GM18499 (cell line): ENCODE results near the gene MOGAT3.
A peak's percentile ranks its signal among the peaks of the same experiment; 100 is the strongest.

Source experiments
- ATAC-seq: cut with Tn5 transposase; IDR thresholded peaks from one replicate; pipeline ENCODE4 v1.9.1; 2021; ENCODE audit warnings: moderate number of reproducible peaks; ENCODE audit not compliant: insufficient read depth, unreplicated experiment

Gene MOGAT3

DNA sequence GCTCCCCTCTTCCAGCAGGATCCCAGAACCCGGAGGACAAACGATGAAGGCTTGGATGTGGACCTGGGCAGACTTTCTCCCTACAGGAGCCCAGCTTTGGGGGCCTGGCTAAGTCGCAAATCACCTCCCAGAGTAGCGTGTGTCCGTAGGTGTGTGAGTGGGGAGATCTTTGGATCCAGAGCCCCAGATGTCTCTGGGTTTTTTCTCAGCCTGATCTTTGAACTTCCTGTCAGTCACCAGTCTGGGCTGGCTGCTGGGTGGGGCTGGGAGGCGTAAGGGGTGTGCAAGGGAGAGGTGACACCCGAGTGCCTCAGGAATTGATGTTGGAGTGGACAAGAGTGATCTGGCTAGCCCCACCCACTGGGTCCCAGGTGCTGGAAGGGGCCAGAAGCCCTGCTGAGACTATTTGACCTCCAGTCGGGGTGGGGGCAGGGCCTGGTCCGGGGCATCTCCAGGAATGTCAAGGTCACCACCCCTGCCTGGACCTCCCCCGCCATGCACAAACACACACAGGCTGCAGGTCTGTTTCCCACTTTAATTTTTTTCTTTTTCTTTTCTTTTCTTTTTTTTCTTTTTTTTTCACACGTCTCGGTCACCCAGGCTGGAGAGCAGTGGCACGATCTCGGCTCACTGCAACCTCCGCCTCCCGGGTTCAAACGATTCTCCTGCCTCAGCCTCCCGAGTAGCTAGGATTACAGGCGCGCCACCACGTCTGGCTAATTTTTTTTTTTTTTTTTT lies at the start of gene MOGAT3:
Gene MOGAT3, minus strand, starts transcription at position 175 of the 738 bp plus-strand sequence. CDS start 182 bp downstream, outside the sequence.
- ATAC-seq, result no peak

DNA sequence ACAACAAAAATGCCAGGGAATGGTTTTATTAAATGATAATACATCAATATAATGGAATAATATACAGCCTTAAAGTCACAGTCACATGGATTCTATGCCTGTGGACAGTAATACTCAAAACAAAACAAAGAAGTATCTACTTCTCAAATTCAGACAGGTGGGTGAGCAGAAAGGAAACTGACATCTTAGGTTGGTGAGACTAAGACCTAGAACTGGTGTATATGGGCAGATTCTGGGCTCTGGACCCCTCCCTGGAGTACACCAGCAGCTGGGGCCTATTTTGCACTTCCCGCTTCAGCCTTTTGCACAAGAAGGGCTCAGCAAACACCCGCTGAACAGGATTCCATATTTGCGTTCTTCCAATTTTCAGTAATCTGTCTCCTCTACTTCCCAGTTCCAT lies 49.5 kb upstream of the MOGAT3 start:
- no peak for ATAC-seq

GRCh38 chr7:101248276-101248675 lies 47.4 kb upstream of the MOGAT3 start:
- ATAC-seq, result no peak

GRCh38 chr7:101245147-101245668 lies 44.4 kb upstream of the MOGAT3 start:
- no peak for ATAC-seq

DNA sequence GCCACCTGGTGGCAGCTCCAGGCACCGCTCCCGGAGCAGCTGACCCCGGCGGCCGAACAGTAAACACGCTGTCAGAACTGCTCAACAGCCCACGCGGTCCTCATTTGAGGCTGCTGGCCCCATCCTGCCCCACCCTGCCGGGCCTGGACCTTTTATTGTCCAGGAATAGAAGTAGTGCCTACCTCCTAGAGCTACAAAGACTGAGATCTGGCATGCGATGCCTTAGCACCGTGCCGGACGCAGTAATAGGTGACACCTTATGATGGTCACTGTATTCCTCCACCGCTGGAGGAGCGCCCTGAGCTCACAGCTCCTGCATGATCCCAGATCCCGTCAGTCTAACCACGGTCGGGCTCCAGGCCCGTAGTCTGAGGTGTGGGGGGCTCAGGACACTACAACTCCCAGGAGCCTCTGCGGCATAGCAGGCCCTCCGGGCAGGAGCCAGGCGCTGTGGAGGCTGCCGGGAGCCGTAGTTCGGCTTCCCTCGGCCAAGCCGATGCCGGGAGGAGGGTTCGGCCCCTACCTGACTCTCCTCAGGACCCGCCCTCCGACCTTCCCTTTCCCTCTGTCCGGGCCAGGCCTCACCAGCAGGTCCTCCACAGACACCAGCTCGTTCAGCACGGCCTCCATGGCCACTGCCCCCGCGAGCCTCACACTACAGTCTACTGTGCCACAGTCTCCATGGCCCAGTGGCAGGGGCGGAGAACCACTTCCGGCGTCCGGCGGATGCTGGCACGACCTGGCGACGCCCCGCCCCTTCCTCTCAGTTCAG lies 43.7 kb upstream of the MOGAT3 start, which contains the start of gene FIS1:
Gene FIS1, minus strand, starts transcription at position 707 of the 772 bp plus-strand sequence. Its CDS starts 77 bp downstream, at position 630.
- peak; percentile 69 for ATAC-seq

GRCh38 chr7:101243646-101244374 lies 43.0 kb upstream of the MOGAT3 start:
- no peak for ATAC-seq

DNA sequence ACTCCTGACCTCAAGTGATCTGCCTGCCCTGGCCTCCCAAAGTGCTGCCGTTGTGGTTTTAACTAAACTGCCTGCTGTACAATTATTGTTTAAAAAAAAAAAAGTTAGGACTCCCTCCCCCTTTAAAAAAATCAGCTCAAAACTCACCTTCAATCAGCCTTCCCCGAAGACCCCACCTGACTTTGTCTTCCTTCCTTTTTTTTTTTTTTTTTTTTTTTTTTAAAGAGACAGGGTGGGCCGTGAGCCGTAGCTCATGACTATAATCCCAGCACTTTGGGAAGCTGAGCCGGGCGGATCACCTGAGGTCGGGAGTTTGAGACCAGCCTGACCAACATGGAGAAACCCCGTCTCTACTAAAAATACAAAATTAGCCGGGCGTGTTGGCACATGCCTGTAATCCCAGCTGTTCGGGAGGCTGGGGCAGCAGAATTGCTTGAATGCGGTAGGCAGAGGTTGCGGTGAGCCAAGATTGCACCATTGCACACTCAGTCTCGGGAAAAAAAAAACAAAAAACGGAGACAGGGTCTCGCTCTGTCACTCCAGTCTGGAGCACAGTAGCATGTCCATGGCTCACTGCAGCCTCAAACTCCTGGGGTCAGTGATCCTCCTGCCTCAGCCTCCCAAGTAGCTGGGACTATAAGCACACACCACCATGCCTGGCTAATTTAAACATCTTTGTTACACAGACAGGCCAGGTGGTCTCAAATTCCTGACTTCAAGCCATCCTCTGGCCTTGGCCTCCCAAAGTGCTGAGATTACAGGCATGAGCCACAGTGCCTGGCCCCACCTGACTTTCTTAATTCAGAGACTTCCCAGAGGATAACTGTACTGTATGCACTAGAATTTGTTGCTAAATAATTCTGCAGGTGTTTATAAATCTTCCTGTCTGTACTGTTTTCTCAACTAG lies 40.9 kb upstream of the MOGAT3 start:
- ATAC-seq, result no peak

GRCh38 chr7:101241015-101241363 lies 40.2 kb upstream of the MOGAT3 start:
- ATAC-seq, result no peak

GRCh38 chr7:101240226-101241014 lies 39.6 kb upstream of the MOGAT3 start:
- ATAC-seq, result no peak

DNA sequence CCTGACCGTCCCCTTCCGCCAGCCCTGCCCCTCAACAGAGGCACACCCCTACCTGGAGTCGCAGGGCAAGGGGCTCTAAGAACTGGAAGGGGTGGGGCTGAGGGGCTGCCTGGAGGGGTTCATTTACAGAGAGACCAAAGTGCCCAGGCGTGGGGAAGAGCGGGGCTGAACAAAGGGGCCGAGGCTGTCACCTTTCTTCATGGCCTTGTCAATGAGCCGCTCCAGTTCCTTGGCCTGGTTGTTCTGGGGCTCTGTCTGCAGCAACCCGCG lies 39.0 kb upstream of the MOGAT3 start:
- ATAC-seq, result no peak

GRCh38 chr7:101239191-101239950 lies 38.5 kb upstream of the MOGAT3 start:
- ATAC-seq, result no peak

- no peak for ATAC-seq
These were observed 37.7 kb upstream of the MOGAT3 start for GRCh38 chr7:101238226-101239182.

DNA sequence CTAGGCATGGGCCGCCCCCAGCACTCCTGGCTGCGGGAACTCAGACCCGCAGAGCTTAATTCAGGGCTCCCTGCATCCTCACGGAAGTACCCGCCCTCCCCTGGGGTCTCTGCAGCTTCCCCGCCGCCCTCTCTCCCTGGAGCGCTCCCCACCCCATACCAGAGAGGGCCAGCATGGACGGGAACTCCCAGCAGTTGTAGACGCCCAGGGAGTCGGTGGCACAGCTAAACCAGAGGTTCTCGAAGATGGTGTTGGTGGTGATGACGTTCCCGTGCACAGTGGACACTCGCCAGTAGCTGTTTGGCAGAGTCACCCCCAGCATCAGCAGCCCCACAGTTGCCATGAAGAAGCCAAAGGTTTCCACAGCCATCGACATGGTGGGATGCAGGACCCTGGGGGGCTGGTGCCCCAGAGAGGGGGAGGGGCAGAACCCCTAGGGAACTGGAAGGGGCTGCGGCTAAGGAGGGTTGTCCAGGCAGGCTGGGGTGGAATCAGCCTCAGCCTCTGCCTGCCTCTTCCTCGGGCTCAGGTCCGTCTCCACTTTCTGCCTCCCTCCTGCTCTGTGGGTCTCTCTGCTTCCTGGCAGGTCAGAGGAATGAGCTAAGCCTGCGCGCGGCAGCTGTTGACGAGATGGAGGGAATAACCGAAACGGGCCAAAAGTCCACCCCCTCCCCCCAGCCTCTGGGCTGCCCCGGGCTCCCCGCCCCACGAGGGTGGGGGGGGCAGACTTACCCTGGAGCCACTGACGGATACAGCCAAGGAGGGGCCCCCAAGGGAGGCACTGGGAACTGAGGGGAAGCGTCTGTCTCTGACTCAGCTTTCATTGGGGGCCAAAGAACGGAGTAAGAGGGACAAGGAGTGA lies 36.6 kb upstream of the MOGAT3 start, which contains the start of gene CLDN15:
Gene CLDN15, minus strand, starts transcription at position 597 of the 862 bp plus-strand sequence. Its CDS starts 221 bp downstream, at position 376.
- ATAC-seq, result no peak

DNA sequence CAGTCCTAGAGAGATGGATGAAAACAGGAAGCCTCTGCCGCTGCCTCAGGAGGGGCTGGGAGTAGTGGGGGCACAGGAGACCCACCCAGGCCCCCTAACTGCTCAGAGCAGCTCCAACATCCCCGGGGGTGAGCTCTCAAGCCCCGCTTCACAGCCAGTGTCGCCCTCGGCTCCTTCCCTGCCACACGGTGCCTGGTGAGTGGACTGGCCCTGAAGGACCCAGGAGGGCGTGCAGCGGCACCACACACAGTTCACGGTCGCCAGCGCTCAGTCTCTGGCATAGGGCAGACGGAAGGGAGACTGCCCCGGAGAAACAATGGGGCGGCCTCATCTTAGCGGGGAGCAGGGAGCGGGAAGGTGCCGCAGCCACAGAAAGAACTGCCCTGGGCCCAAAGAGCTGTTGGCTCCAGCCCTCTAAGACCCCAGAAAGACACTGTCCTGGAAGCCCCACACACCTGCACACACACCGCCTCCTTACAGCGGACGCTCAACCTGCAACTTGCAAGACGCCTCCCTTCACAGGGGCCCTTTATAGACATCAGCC lies 35.5 kb upstream of the MOGAT3 start:
- ATAC-seq, result no peak

- no peak for ATAC-seq
These were observed 34.7 kb upstream of the MOGAT3 start for GRCh38 chr7:101235522-101235921.

- ATAC-seq, result no peak
These were observed 34.2 kb upstream of the MOGAT3 start for GRCh38 chr7:101235050-101235449.
